ENCODE measurements around the gene NCOA3.

GRCh38 chr20:47501116-47501481 lies 588 bp upstream of the NCOA3 start:
- TF ChIP-seq SRF (IDR thresholded peaks at IDR 0.05; ENCODE audit: low read depth, low read length) (no peak), BRCA1 (IDR thresholded peaks at IDR 0.05; ENCODE audit: low read depth, low read length) (no peak), EZH2 (IDR thresholded peaks at IDR 0.05; ENCODE audit: low read depth, low read length, severe bottlenecking) (no peak), CEBPB (IDR thresholded peaks at IDR 0.05; ENCODE audit: low read depth, low read length) (no peak), MAX (IDR thresholded peaks at IDR 0.05) (no peak), MAFK (IDR thresholded peaks at IDR 0.05; ENCODE audit: low read depth, low read length) (no peak), POLR2AphosphoS5 (IDR thresholded peaks at IDR 0.05; ENCODE audit: low read depth, low read length) (no peak), CTCF (IDR thresholded peaks at IDR 0.05; ENCODE audit: control extremely low read depth in 1 of 3, insufficient read depth in 1 of 3, low read depth in 1 of 3, low read length in 3 of 3) (no peak)
